Keratinocyte (primary cell): ENCODE results near the gene INSR.

Experiments
- CTCF ChIP-seq, 3 experiments: IDR thresholded peaks in 1 of 3; conservative IDR thresholded peaks in 1 of 3; optimal IDR thresholded peaks in 1 of 3; 2 replicates in 2 of 3; 3 replicates in 1 of 3; pipeline versions ENCODE3 to v1.5.1; 2011; ENCODE audit warnings: low read length in 3 of 3, mild to moderate bottlenecking in 3 of 3, moderate library complexity in 2 of 3, control low read depth in 1 of 3, inconsistent platforms in 1 of 3; ENCODE audit not compliant: insufficient read depth in 2 of 3; ENCODE audit errors: extremely low read depth in 1 of 3
- EZH2 ChIP-seq: IDR thresholded peaks from one replicate; pipeline ENCODE4 v1.6.1; 2012; ENCODE audit warnings: inconsistent platforms, mild to moderate bottlenecking, low read length, moderate library complexity

- TF ChIP-seq CTCF (optimal IDR thresholded peaks at IDR 0.05 in 1 of 3, IDR thresholded peaks at IDR 0.05 in 1 of 3, conservative IDR thresholded peaks at IDR 0.05 in 1 of 3; ENCODE audit: extremely low read depth in 1 of 3, insufficient read depth in 2 of 3, low read length in 3 of 3) (no peak), EZH2 (no peak)
These were observed 144.1 kb downstream of the INSR start for GRCh38 chr19:7149956-7150705.
